GM12878 (cell line): ENCODE results near the gene UQCC2. TPM values are rescaled to one million over a fixed set of nuclear protein-coding genes. Genes with fewer than 3 reads are reported as not detected.

Source experiments
- BCL3 ChIP-seq: IDR thresholded peaks from 2 replicates; pipeline ENCODE4 v1.6.1; 2011; ENCODE audit warnings: borderline replicate concordance, low read depth, mild to moderate bottlenecking, moderate library complexity, low read length; ENCODE audit not compliant: insufficient read depth, poor library complexity, severe bottlenecking
- GABPA ChIP-seq: IDR thresholded peaks from 2 replicates; pipeline ENCODE4 v1.6.1; 2014; ENCODE audit warnings: antibody characterized with exemption, low read depth, mild to moderate bottlenecking, inconsistent platforms
- POLR2AphosphoS5 ChIP-seq: IDR thresholded peaks from 2 replicates; pipeline ENCODE4 v1.6.1; 2011; ENCODE audit warnings: mild to moderate bottlenecking, low read length, inconsistent platforms
- RFX5 ChIP-seq: IDR thresholded peaks from 2 replicates; pipeline ENCODE4 v1.6.1; 2011; ENCODE audit warnings: low read depth, low read length, improper control_type of control experiment
- USF2 ChIP-seq: IDR thresholded peaks from 2 replicates; pipeline ENCODE4 v1.6.1; 2011; ENCODE audit warnings: low read depth, low read length, improper control_type of control experiment, borderline replicate concordance
- YBX1 ChIP-seq: fragments of 450-650 bp; IDR thresholded peaks from 2 replicates; pipeline ENCODE4 v1.6.1; 2016; ENCODE audit warnings: antibody characterized with exemption
- ZBTB40 ChIP-seq: fragments of 450-650 bp; IDR thresholded peaks from 2 replicates; pipeline ENCODE4 v1.6.1; 2016; ENCODE audit warnings: mild to moderate bottlenecking, moderate library complexity, borderline replicate concordance
- ZNF622 ChIP-seq: fragments of 450-650 bp; IDR thresholded peaks from 2 replicates; pipeline ENCODE4 v1.6.1; 2017; ENCODE audit warnings: mild to moderate bottlenecking, inconsistent platforms
- polyA plus RNA-seq, 11 experiments: library from polyadenylated mRNA; depleted of rRNA in 4 of 11; unstranded in 6 of 11; stranded (reverse) in 5 of 11; fragments of >200 nt; fragmentation: Nextera tagmentation in 4 of 11; fragmentation: Illumina TruSeq in 1 of 11; extraction: Ambion mirVana in 4 of 11; extraction: Trizol in 1 of 11; gene quantifications; 1 replicate in 1 of 11; 2 replicates in 10 of 11; pipeline versions ENCODE4 v1.2.1 to v1.2.3, GENCODE V29; 2011 to 2016; ENCODE audit warnings: inconsistent platforms in 2 of 11, missing spikeins in 2 of 11, low read depth in 1 of 11
- total RNA-seq, 4 experiments: library from RNA; depleted of rRNA in 3 of 4; stranded (reverse); fragments of >200 nt in 3 of 4; fragmentation: Illumina TruSeq in 1 of 4; extraction: Trizol in 1 of 4; gene quantifications; 2 replicates each; pipeline versions ENCODE4 v1.2.1 to v1.2.3, GENCODE V29; 2013 to 2021

UQCC2 gene
- total and polyA plus RNA-seq, 10 of the 15 experiments (the other 5 are each of a cell fraction or from before 2014, with no cell fraction given), result 40.6 to 478 (median 71.2) TPM

- TF ChIP-seq USF2 (no peak), ZBTB40 (no peak), BCL3 (no peak), POLR2AphosphoS5 (no peak), ZNF622 (no peak), RFX5 (no peak), YBX1 (no peak), GABPA (no peak)
Observed at GRCh38 chr6:33654831-33655554, 56.5 kb downstream of the UQCC2 start (continued).
